ENCODE results near the gene NOC2L.

NOC2L gene

DNA sequence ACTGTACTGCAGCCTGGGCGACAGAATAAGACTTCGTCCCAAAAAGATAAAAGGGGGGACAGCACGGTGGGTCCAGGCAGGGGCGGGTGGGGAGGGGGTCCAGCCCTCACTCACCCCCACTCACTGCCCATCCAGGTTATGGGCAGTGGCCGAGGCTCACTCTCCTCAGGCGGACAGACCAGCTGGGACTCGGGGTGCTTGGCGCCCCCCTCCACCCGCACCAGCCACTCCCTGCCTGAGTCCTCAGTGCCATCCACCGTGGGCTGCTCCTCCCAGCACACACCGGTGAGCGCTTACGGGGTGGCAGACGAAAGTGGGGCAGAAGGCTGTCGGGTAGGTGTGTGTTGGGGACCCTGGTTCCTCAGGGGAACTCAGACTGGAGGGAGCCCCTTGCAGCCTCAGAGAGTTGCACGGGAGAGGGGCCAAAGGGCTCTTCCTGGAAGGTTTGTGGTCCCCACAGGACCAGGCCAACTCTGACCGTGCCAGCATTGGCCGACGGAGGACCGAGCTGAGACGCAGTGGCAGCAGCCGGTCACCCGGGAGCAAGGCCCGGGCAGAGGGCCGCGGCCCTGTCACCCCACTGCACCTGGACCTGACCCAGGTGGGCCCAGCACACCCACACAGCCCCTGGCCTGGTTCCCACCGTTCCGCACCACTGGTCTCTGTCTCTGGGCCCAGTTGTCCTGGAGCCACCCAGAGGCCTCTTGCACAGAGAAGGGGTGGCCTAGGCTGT, 13.8 kb upstream of the NOC2L start:
- H3K27ac ChIP-seq = no peak overlapping the region
- H3K36me3 ChIP-seq = no peaks in the 10 kb centered on the region
- no peaks in the 10 kb centered on the region for H3K9me3 ChIP-seq (ENCODE audit: severe bottlenecking)
- H3K4me3 ChIP-seq (ENCODE audit: low read depth, low read length) = no peak overlapping the region
- DNase-seq = no peak
- H3K27me3 ChIP-seq (ENCODE audit: insufficient read depth, low read depth, severe bottlenecking) = no peaks in the 10 kb centered on the region
- TF ChIP-seq, protein P1, sequence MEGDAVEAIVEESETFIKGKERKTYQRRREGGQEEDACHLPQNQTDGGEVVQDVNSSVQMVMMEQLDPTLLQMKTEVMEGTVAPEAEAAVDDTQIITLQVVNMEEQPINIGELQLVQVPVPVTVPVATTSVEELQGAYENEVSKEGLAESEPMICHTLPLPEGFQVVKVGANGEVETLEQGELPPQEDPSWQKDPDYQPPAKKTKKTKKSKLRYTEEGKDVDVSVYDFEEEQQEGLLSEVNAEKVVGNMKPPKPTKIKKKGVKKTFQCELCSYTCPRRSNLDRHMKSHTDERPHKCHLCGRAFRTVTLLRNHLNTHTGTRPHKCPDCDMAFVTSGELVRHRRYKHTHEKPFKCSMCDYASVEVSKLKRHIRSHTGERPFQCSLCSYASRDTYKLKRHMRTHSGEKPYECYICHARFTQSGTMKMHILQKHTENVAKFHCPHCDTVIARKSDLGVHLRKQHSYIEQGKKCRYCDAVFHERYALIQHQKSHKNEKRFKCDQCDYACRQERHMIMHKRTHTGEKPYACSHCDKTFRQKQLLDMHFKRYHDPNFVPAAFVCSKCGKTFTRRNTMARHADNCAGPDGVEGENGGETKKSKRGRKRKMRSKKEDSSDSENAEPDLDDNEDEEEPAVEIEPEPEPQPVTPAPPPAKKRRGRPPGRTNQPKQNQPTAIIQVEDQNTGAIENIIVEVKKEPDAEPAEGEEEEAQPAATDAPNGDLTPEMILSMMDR (IDR thresholded peaks at IDR 0.05; ENCODE audit: low read depth, low read length) = no peak

DNA sequence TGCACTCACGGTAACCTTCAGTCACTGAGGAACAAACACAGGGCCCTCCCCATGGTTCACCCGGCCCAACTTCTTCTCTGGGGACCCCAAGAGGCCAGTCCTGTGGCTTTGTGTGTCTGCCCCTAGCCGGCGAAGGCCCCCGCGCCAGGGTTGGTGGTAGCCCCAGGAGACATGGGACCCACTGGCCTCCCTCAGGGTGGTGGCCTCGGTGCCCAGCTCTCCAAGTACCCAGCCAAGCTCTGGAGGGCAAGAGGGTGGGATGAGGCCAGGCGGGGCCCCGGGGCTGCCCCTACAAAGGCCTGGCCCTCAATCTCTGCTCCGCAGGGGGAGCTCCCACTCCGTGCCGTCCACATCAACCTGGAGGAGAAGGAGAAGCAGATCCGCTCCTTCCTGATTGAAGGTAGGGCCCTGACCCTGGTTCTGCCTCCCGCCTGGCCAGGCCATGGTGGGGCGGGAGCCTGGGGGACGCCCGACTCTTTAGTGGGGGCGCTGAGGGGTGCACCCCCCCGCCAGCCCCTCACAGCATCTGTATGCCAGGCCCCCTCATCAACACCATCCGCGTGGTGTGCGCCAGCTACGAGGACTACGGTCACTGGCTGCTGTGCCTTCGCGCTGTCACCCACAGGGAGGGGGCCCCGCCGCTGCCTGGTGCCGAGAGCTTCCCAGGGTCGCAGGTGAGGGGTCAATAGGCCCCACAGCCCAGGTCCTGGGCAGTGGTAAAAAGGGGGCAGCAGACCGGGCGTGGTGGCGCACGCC, 12.9 kb upstream of the NOC2L start:
- no peak overlapping the region for H3K4me3 ChIP-seq (ENCODE audit: low read depth, low read length)
- H3K27ac ChIP-seq = no peak overlapping the region
- TF ChIP-seq, protein P1 (IDR thresholded peaks at IDR 0.05; ENCODE audit: low read depth, low read length) = no peak
- no peaks in the 10 kb centered on the region for H3K27me3 ChIP-seq (ENCODE audit: insufficient read depth, low read depth, severe bottlenecking)
- H3K36me3 ChIP-seq = no peaks in the 10 kb centered on the region
- no peaks in the 10 kb centered on the region for H3K9me3 ChIP-seq (ENCODE audit: severe bottlenecking)
- DNase-seq = no peak

DNA sequence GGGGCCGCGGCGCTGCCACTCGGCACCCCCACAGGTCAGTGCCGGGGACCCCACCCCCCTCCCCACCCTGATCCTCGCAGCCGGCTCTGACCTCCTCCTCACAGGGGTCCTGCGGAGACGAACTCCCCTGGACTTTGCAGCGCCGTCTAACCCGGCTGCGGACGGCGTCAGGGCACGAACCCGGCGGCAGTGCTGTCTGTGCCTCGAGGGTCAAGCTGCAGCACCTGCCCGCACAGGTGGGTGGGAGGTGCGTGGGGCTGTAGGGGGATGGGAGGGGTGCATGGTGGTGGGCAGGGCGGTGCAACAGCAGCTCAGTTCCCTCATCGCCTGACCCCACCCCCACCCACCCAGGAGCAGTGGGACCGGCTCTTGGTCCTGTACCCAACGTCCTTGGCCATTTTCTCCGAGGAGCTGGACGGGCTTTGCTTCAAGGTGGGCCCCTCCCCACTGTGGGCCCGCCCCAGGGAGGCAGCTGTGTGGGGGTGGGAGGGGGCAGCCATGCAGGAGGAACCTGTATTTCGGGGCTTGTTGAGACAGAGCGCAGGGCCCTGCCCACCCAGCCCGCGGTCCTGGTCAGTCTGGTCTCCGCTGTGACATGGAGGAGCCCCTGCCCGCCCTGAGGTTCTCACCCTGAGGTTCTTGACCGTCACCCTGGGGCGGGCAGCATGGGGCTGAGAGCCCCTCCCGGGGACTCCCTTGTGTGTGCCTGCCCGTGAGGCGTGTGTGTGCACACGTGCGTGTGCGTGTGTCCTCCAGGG, 12.1 kb upstream of the NOC2L start:
- Histone ChIP-seq H3K9me3 (ENCODE audit: severe bottlenecking) (no peaks in the 10 kb centered on the region), H3K36me3 (no peaks in the 10 kb centered on the region), H3K27ac (no peak overlapping the region), H3K27me3 (ENCODE audit: insufficient read depth, low read depth, severe bottlenecking) (no peaks in the 10 kb centered on the region), H3K4me3 (ENCODE audit: low read depth, low read length) (no peak overlapping the region)
- TF ChIP-seq, protein P1 (IDR thresholded peaks at IDR 0.05; ENCODE audit: low read depth, low read length) = no peak
- DNase-seq = no peak

DNA sequence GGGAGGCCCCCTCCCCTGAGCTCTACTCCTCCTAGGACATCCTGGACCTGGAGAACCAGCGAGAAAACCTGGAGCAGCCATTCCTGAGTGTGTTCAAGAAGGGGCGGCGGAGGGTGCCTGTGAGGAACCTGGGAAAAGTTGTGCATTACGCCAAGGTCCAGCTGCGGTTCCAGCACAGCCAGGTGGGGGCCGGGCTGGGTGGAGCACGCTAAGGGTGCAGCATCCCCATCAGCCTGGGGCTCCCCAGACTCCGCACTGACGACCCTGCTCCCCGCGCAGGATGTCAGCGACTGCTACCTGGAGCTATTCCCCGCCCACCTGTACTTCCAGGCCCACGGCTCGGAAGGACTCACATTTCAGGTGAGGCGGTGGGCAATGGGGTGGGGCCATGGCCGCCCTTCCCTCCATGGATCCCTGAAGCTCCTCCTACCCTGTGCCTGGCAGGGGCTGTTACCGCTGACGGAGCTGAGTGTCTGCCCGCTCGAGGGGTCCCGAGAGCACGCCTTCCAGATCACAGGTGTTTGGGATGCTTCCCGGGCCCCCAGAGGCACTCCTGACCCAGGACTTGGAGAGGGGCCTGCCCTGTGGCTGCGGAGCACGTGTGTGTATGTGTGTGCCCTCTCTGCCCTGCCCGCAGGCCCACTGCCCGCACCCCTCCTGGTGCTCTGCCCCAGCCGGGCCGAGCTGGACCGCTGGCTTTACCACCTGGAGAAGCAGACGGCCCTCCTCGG, 11.4 kb upstream of the NOC2L start:
- H3K27me3 ChIP-seq (ENCODE audit: insufficient read depth, low read depth, severe bottlenecking) = no peaks in the 10 kb centered on the region

DNA sequence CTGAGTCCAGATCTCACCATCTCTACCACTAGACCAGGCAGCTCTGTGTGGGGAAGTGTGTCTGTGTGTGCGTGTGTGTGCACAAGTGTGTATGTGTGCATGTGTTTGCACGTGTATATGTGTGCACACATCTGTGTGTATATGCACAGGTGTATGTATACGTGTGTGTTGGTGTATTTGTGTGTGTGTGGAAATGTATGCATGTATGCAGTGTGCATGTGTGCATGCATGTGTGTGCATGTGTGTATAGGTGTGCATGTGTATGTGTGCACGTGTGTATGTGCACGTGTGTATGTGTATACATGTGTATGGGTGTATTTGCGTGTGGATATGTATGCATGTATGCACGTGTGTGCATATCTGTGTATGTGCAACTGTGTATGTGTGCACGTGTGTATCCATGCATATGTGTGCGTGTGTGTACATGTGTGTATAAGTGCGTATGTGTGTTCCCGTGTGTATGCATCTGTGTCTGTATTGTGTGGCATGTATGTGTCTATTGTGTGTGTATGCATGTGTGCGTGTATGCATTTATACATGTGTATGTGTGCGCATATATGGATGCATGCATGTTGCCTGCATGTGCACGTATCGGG, 10.3 kb upstream of the NOC2L start:
- TF ChIP-seq, protein P1 (IDR thresholded peaks at IDR 0.05; ENCODE audit: low read depth, low read length) = no peak
- no peaks in the 10 kb centered on the region for H3K9me3 ChIP-seq (ENCODE audit: severe bottlenecking)
- no peak for DNase-seq
- H3K36me3 ChIP-seq = peaks cover 7% of the 10 kb centered on the region
- H3K27me3 ChIP-seq (ENCODE audit: insufficient read depth, low read depth, severe bottlenecking) = no peaks in the 10 kb centered on the region
- no peak overlapping the region for H3K27ac ChIP-seq
- no peak overlapping the region for H3K4me3 ChIP-seq (ENCODE audit: low read depth, low read length)

More for the DNA sequence above, 11.4 kb upstream of the NOC2L start:
- DNase-seq = no peak
- no peak overlapping the region for H3K27ac ChIP-seq
- TF ChIP-seq, protein P1 (IDR thresholded peaks at IDR 0.05; ENCODE audit: low read depth, low read length) = no peak
- H3K9me3 ChIP-seq (ENCODE audit: severe bottlenecking) = no peaks in the 10 kb centered on the region
- no peak overlapping the region for H3K4me3 ChIP-seq (ENCODE audit: low read depth, low read length)
- H3K36me3 ChIP-seq = peaks cover under 1% of the 10 kb centered on the region; the same call in 1 of the 2 replicates

All from WERI-Rb-1 (cell line).